Calu3 (cell line): ENCODE data around the gene TOP3B. TPM values are rescaled to one million over a fixed set of nuclear protein-coding genes. Genes with fewer than 3 reads are reported as not detected.

Experiments
- BruUV-seq: library from RNA; stranded (reverse); fragments of 400-500 nt; replicated peaks from 2 replicates; lab custom pipeline; 2021; lab: Mats Ljungman, UMichigan
- CTCF ChIA-PET: fragments of 300-600 bp; sonication (Branson Sonifier 250); formaldehyde crosslinking; loops from one replicate; lab custom pipeline; 2022; ENCODE audit warnings: antibody characterized with exemption; lab: Charles Lee
- DNase-seq: peaks from one replicate; pipeline ENCODE4 v3.0.0; 2022
- H3K27ac Mint-ChIP-seq: one replicate; pipeline ENCODE4 v1.8.0; 2022; ENCODE audit warnings: mixed read lengths; ENCODE audit not compliant: unreplicated experiment
- H3K27me3 Mint-ChIP-seq: one replicate; pipeline ENCODE4 v1.8.0; 2022; ENCODE audit warnings: mixed read lengths; ENCODE audit not compliant: unreplicated experiment
- H3K36me3 Mint-ChIP-seq: one replicate; pipeline ENCODE4 v1.8.0; 2022; ENCODE audit warnings: mild to moderate bottlenecking, moderate library complexity, mixed read lengths; ENCODE audit not compliant: insufficient read depth, unreplicated experiment
- H3K4me1 Mint-ChIP-seq: one replicate; pipeline ENCODE4 v1.8.0; 2022; ENCODE audit warnings: mild to moderate bottlenecking, low read depth, mixed read lengths; ENCODE audit not compliant: unreplicated experiment
- H3K4me3 Mint-ChIP-seq: one replicate; pipeline ENCODE4 v1.8.0; 2022; ENCODE audit warnings: mild to moderate bottlenecking, low read depth, moderate library complexity, mixed read lengths; ENCODE audit not compliant: unreplicated experiment
- H3K9me3 Mint-ChIP-seq: one replicate; pipeline ENCODE4 v1.8.0; 2022; ENCODE audit warnings: low read depth, mixed read lengths; ENCODE audit not compliant: unreplicated experiment
- intact Hi-C: fragments of 100-400 bp; cut with micrococcal nuclease; formaldehyde crosslinking; loops from one replicate; pipeline ENCODE4 v1.10.0; 2022; ENCODE audit not compliant: unreplicated experiment
- total RNA-seq: library from RNA; stranded (reverse); gene quantifications from 2 replicates; pipeline ENCODE4 v1.2.3, GENCODE V29; 2022
- TF ChIP-seq, protein P1 (sequence below): fragments of 200-600 bp; IDR thresholded peaks from one replicate; pipeline ENCODE4 v1.8.0; 2022; ENCODE audit warnings: antibody characterized with exemption; ENCODE audit not compliant: unreplicated experiment

Gene TOP3B
- total RNA-seq, 1 experiment from 2014 or later: 45.1 TPM

DNA sequence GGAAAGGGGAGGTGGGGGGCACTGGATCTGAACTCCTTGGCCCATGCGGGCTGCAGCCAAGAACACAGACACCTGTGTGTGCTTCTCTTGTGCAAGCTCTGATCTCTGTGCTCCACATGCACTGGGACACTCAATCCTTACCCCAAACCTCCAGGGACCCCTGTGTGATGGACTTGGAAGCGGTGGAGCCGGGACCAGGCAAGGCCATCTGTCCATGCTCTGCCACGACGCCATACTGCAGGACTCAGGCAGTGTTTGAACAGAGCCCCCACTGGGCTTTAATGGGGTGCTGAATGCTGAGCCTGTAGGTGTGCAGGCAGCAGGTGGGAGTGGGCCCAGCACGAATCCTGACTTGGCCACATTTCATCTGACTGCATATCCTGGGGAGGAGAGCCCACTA, 53.3 kb downstream of the TOP3B start:
- Mint-ChIP-seq H3K27me3 (no peaks in the 10 kb centered on the region), H3K9me3 (no peaks in the 10 kb centered on the region), H3K4me3 (no peak overlapping the region), H3K36me3 (peaks cover 21% of the 10 kb centered on the region), H3K27ac (no peak overlapping the region), H3K4me1 (no peaks in the 10 kb centered on the region)
- TF ChIP-seq, protein P1, sequence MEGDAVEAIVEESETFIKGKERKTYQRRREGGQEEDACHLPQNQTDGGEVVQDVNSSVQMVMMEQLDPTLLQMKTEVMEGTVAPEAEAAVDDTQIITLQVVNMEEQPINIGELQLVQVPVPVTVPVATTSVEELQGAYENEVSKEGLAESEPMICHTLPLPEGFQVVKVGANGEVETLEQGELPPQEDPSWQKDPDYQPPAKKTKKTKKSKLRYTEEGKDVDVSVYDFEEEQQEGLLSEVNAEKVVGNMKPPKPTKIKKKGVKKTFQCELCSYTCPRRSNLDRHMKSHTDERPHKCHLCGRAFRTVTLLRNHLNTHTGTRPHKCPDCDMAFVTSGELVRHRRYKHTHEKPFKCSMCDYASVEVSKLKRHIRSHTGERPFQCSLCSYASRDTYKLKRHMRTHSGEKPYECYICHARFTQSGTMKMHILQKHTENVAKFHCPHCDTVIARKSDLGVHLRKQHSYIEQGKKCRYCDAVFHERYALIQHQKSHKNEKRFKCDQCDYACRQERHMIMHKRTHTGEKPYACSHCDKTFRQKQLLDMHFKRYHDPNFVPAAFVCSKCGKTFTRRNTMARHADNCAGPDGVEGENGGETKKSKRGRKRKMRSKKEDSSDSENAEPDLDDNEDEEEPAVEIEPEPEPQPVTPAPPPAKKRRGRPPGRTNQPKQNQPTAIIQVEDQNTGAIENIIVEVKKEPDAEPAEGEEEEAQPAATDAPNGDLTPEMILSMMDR: no peak
- intact Hi-C loops: no loop called here
- CTCF ChIA-PET: no interaction called here
- BruUV-seq: no TSS peak
- DNase-seq: no peak

DNA sequence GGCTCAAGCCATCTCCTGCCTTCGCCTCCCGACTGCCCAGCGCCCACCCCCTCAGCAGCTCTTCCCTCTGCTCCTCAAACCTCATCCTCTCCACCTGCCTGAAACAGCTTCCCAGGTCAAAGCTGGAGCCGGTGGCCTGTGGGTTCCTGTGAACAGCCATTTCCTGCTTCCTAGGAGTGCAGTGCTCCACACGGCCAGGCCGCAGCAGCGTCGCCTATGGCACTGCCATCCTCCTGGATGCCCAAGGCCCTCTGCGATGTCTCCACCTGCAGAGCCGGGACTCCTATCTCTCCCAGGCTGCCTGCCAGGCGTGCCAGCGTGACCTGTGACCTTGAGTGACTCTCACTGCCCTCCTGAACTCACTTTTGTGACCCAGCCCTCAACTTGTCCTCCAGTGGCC, 54.5 kb downstream of the TOP3B start:
- intact Hi-C loops: no loop called here
- Mint-ChIP-seq H3K9me3 (no peaks in the 10 kb centered on the region), H3K4me1 (no peaks in the 10 kb centered on the region), H3K4me3 (no peak overlapping the region), H3K36me3 (peaks cover 21% of the 10 kb centered on the region), H3K27ac (no peak overlapping the region), H3K27me3 (no peaks in the 10 kb centered on the region)
- no TSS peak for BruUV-seq
- no peak for DNase-seq
- TF ChIP-seq, protein P1: no peak
- CTCF ChIA-PET: no interaction called here

DNA sequence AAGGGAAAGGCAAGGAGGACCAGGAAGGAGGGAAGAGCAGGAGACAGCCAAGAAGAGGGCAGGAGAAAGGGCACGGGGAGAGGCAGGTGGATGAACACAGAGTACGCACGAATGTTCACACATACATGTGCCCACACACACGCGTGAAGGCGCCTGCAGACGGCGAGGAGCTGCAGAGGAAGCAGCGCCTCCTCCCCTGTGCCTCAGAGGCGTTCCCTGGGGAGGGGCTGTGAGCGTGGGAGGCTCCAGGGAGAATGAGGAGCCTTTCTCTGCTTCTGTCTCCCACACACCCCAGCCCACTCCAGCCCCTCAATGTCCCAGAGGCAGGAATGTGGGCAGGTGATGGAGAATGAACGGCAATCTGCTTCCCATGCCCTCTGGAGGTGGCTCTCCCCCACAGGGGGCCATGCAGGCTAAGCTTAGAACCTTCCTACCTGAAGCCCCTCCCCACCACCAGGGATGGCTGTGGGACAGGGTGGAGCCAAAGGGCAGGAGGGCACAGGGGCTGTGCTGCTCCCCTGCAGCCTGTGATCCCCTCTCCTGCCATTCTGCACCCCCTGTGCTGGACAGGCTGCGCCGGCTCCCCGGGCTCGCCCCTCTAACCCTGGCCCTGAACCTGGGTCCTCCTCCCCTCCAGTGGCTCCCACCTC, 55.3 kb downstream of the TOP3B start:
- DNase-seq: no peak
- TF ChIP-seq, protein P1: no peak
- Mint-ChIP-seq H3K9me3 (no peaks in the 10 kb centered on the region), H3K36me3 (peaks cover 21% of the 10 kb centered on the region), H3K27ac (no peak overlapping the region), H3K4me1 (no peaks in the 10 kb centered on the region), H3K4me3 (no peak overlapping the region), H3K27me3 (no peaks in the 10 kb centered on the region)
- intact Hi-C loops: no loop called here
- BruUV-seq: no TSS peak
- CTCF ChIA-PET: no interaction called here

DNA sequence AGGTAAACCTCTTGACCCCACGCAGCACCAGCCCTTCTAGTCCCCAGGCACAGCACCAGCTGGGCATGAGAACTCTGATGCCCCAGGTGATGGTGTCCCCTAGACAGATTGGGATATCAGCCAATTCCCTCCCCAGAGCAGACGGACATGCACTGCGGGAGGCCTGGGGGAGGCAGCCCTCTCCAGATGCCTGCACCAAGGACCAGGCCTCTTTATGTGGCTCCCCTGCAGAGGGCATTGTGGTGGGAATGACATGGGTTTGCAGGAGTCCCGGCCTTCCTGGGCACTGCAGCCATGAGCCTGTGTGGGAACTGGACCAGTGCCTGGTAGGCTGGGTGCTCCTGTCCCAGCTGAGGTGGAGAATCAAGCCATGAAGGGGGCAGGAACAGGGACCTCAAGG, 55.9 kb downstream of the TOP3B start:
- Mint-ChIP-seq H3K27ac (no peak overlapping the region), H3K4me3 (no peak overlapping the region), H3K27me3 (no peaks in the 10 kb centered on the region), H3K36me3 (peaks cover 21% of the 10 kb centered on the region), H3K9me3 (no peaks in the 10 kb centered on the region), H3K4me1 (no peaks in the 10 kb centered on the region)
- no peak for DNase-seq
- intact Hi-C loops: no loop called here
- TF ChIP-seq, protein P1: no peak
- BruUV-seq: no TSS peak
- CTCF ChIA-PET: interaction anchor here (0.7 kb wide), 1 partner anchor 317 kb away, joined by 4 read pairs; no protein-coding TSS in a partner anchor
